Umbilical cord (tissue), 2 donors: ENCODE results near the gene FER1L5. TPM values are rescaled to one million over a fixed set of nuclear protein-coding genes. Genes with fewer than 3 reads are reported as not detected.
A peak's percentile ranks its signal among the peaks of the same experiment; 100 is the strongest.

Experiments
- DNase-seq: peaks from one replicate; pipeline ENCODE4 v3.0.0-alpha.2; 2015; ENCODE audit warnings: low spot score
- total RNA-seq: library from RNA; depleted of rRNA; stranded (reverse); fragments of >200 nt; gene quantifications from one replicate; pipeline ENCODE4 v1.2.3, GENCODE V29; 2014; ENCODE audit warnings: low replicate concordance; ENCODE audit not compliant: insufficient read depth

Gene FER1L5
- total RNA-seq, 1 donor from 2014 or later, result 0.48 TPM

GRCh38 chr2:96680561-96681141 lies 38.1 kb downstream of the FER1L5 start:
- DNase-seq, result no peak

DNA sequence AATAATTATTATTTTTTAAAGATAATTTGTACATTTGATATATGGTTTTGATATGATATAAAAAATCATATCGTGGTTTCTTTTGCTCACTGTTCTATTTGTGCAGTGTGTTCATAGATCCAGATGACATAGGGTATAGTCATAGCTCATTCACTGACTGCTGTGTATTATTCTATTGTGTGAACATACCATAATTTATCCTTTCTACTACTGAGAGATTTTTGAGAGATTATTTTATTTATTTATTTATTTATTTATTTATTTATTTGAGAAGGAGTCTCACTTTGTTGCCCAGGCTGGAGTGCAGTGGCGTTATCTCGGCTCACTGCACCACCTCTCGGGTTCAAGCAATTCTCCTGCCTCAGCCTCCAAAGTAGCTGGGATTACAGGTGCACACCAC lies 39.0 kb downstream of the FER1L5 start:
- no peak for DNase-seq

DNA sequence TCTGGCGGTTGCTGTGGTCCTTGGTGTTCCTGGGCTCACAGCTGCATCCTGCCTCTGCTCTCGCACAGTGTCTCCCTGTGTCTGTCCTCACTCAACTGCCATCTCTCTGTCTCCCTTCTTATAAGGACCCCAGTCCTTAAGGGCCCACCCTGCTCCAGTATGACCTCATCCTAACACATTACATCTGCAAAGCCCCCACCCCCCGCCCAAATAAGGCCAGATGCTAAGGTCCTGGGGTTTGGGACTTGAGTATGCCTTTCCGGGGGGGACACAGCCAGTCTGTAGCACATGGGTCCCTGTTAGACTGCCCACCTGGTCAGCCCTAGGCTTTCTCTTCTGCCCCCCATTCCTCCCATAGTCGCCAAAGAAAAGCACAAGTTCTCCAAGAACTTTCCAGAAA lies 40.7 kb downstream of the FER1L5 start:
- no peak for DNase-seq

- DNase-seq, result no peak
Measured at GRCh38 chr2:96683972-96684820, 41.6 kb downstream of the FER1L5 start.

- DNase-seq, result peak; percentile 74
Measured at GRCh38 chr2:96684883-96685576, 42.5 kb downstream of the FER1L5 start.

DNA sequence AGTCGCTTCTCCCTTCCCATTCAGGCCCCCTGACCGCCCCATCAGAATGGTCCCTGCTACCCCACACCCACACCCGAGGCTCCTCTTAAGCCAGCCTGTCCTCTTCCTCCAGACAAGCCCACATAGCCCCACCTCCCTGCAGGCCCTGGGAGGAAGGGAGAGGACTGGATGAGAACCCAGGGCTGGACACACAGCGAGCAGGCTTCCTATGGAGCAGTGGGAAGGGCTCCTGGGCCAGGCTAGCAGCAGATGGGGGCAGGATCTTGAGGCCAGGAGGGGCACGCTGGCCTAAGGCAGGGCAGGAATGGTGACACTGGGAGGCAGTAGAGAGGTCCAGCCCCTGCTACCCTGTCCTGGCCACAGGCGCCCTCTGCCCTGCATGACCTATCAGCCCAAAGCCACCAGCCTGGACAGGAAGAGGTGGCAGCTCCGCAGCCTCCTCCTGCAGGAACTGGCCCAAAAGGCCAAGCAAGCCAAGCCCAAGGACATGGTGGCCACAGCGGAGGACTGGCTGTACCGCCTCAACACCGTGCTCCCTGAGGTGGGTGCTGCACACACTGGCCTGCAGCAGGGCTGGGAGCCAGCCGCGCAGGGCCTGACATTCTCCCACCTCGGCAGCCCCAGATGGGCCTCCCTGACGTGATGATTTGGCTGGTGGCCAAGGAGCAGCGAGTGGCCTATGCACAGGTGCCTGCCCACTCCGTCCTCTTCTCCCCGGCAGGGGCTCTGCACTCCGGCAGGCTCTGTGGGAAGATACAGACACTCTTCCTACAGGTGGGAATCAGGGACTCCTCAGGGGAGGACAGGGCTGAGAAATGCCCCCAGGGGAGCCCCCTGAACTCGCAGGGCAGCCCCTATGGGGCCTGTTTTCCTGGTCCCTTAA lies 43.3 kb downstream of the FER1L5 start:
- peak; percentile 91 for DNase-seq

- no peak for DNase-seq
Measured at GRCh38 chr2:96687266-96687665, 44.7 kb downstream of the FER1L5 start.

DNA sequence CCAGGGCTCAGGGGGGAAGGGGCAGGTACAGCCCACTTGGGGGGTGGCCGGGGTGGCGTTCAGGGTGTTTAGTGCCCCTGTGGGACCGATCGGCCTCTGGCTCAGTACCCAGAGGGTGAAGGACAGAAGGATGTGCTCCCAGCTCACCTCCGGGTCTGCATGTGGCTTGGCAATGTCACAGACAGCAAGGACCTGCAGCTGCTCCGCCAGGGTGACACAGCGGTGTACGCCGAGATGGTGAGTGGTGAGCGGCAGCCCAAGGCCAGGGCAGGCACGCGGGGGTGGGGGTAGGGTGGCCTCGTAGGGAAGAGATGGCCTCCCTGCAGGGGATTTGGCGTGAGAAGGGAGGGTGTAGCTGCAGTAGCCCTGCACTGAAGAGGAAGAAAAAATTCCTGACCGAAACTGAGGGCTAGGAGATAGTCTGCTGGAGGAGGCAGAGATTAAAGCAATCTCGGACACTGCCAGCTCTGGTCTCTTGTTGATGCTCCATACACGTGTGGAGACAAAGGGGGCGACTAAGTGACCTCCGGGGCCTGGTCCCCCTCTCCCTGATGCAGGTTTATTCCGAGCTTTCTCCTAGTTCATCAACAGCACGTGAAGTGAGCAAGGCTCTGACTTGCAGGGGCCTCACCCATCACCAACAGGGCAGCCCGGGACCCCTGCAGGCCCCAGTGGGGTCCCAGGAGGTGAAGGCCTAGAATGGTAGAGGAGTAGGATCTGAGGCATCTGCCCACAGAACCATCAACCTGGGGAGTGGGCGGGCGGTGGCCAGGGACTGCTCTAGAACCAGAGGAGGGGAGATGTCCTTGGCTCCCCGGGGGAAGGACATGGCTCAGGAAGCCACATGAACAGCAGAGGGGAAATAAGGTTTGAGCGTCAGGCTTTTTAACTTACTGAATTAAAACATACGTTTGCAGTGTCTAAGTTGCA lies 45.4 kb downstream of the FER1L5 start:
- no peak for DNase-seq

DNA sequence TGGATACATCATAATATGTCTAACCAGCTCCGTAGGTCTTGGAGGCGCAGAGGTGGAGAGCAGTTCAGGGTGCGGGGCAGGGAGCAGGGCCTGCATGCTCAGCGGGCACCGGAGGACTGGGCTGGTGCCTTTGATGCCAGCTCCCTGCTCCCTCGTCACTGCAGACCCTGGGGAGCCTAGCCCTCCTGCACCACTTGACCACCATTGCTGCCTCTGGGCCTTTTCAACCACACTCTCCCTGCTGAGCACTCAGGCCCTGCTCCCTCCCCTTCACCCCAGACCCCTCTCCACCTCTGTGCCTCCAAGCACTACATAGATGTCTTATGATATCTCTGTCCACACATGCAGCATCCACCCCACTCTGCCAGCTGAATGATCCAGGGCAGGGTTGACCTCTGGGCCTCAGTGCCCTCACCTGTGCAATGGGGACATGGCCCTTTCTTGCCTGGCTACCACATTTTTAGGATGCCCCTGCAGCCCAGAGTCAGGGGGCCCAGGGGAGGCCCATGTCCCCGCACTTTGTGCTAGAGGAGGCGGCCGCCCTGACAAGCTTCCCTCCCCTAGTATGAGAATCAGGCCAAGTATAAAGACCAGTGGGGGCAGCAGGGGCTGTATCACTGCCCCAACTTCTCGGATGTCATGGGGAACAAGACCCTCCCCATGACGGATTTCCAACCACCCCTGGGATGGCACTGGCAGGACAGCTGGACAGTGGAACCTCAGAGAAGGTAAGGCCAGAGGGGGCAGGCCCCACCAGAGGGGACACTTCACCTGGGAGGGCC lies 46.3 kb downstream of the FER1L5 start:
- no peak for DNase-seq

DNA sequence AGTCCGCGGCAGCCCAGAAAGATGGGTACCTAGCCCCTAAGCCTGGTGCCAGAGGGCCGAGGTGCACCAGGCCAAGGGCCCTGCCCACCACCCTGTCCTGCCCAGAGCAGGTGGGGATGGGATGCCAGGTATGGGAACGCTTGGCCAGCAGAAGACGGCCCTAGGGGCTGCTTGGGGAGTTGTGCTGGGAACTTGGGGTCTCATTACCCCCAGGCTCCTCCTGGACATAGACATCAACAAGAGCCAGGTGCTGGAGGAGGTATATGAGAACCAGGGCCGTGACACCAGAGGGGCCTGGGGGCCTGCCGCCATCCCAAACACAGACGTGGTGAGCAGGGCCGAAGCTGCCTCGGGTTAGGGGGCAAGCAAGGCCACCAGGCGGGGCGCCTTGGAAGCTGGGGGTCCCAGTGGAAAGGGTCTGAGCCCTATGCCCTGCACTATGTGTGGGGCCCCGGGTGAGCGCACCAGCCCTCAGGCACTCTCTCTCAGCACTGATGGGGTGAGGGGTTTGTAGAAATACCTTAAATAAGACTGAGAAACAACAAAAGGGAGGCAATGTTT lies 46.9 kb downstream of the FER1L5 start:
- DNase-seq, result no peak

GRCh38 chr2:96690306-96691021 lies 47.9 kb downstream of the FER1L5 start:
- peak; percentile 12 for DNase-seq

GRCh38 chr2:96691022-96691612 lies 48.6 kb downstream of the FER1L5 start:
- no peak for DNase-seq

DNA sequence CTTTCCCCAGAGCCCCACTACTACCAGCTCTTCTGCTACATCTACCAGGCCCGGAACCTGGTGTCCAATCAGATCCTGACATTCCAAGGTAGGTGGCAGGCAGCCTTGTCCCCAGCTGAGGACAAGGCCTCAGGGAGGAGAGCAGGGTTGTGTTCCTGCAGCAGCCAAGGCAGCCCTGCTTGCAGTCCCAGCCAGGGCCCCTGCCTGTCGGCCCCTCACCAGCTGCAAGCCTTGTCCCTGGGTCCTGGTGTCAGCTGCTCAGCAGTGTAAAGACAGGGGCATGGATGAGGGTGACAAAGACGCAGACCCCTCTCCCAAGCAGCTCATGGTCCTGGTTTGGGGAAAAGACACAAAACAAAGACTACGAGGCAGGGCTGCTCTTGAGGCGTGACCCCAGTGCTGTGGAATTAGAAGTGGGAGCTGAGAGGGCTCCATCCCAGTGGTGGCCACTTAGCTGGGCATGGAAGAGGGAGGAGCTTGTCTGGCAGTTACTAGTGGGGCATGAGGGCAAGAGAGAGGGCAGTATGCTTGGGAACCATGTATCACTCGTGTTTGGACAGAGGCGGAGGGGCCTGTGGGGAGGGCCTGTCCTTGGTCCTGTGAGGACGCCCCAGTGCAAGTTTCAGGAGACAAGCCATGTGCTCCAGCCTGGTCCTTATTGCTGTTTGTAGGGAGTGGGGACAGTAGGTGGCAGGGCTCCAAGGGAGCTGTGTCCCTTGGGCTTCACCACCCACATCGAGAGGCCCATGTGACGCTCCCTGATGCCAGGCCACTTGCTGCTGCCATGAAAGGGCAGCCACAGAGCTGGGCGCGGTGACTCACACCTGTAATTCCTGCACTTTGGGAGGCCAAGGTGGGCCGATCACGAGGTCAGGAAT lies 49.8 kb downstream of the FER1L5 start:
- no peak for DNase-seq

- peak; percentile 22 for DNase-seq
Measured at GRCh38 chr2:96693286-96694200, 51.0 kb downstream of the FER1L5 start.

DNA sequence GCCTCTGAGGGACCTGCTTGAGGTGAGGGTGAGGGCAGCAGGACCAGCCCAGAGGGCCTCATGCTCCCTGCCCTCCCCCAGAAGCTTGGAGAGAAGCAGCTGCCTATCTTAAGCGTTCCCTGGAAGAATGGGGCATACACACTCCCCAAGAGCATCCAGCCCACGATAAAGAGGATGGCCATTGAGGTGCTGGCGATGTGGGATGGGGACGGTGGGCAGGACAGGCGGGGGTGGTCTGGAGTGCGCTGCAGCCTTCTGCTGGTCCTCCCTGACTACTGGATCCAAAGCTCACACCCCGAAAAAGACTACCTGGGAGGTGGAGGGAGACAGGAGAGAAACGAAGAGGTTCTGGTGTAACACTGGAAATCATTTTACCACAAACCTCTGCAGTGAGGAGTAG lies 51.7 kb downstream of the FER1L5 start:
- no peak for DNase-seq

DNA sequence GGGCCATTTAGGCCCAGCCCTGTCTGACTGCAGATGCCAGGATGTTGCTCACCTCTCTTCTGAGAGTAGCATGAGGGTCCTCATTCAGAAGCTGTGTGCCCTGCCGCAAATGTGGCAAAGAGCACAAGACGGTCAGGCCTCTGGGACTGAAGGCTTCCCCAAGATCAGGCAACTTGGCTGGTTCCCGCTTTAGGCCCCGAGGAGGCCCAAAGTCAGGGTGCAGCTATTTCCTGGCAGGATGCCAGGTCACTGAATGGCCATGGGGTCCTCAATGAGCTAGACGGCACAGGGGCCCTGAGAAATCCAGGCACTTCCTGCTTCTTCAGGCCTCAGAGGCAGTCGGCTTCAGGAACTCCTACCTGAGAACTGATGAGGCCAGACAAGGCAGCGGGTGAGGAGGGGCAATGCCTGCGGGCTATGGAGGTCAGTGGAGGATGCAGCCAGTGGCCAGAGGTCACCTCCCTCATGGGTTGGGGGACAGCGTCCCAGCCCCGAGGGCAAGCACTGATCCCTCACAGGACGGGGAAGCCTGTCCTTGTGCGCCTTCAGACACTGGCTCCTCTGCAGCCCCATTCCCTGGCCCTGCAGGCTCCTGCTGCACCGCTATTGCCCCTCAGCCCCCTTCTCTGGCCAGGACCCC lies 52.4 kb downstream of the FER1L5 start:
- DNase-seq, result no peak
